Measurements from ENCODE around the gene PIBF1.
"Not testable (repeated sequence)": the region's sequence is repeated elsewhere in the genome, so short reads cannot be mapped to it uniquely, and the experiment has no call there.

The PIBF1 gene

GRCh38 chr13:72820156-72820897 lies 38.4 kb downstream of the PIBF1 start:
- DNase-seq (ENCODE audit: low read depth in 2 of 3, low spot score in 2 of 3), result no peak

GRCh38 chr13:72820898-72821279 lies 39.0 kb downstream of the PIBF1 start:
- DNase-seq (ENCODE audit: low read depth in 2 of 3, low spot score in 2 of 3), result no peak

- no peak for DNase-seq (ENCODE audit: low read depth in 2 of 3, low spot score in 2 of 3)
Observed at GRCh38 chr13:72823081-72823480, 41.1 kb downstream of the PIBF1 start.

GRCh38 chr13:72823724-72824123 lies 41.8 kb downstream of the PIBF1 start:
- no peak for DNase-seq (ENCODE audit: low read depth in 2 of 3, low spot score in 2 of 3)

GRCh38 chr13:72834601-72835000 lies 52.7 kb downstream of the PIBF1 start:
- no peak for DNase-seq (ENCODE audit: low read depth in 2 of 3, low spot score in 2 of 3)

- no peak for DNase-seq (ENCODE audit: low read depth in 2 of 3, low spot score in 2 of 3)
Observed at GRCh38 chr13:72839831-72840426, 58.0 kb downstream of the PIBF1 start.

- no peak for DNase-seq (ENCODE audit: low read depth in 2 of 3, low spot score in 2 of 3)
Observed at GRCh38 chr13:72842991-72843390, 61.1 kb downstream of the PIBF1 start.

GRCh38 chr13:72845148-72845547 lies 63.2 kb downstream of the PIBF1 start:
- not testable (repeated sequence) for DNase-seq (ENCODE audit: low read depth in 2 of 3, low spot score in 2 of 3)

- no peak for DNase-seq (ENCODE audit: low read depth in 2 of 3, low spot score in 2 of 3)
Observed at GRCh38 chr13:72849571-72849970, 67.6 kb downstream of the PIBF1 start.

- no peak for DNase-seq (ENCODE audit: low read depth in 2 of 3, low spot score in 2 of 3)
Observed at GRCh38 chr13:72850959-72851677, 69.2 kb downstream of the PIBF1 start.

GRCh38 chr13:72851678-72852014 lies 69.7 kb downstream of the PIBF1 start:
- DNase-seq (ENCODE audit: low read depth in 2 of 3, low spot score in 2 of 3), result no peak

GRCh38 chr13:72852207-72852606 lies 70.3 kb downstream of the PIBF1 start:
- no peak for DNase-seq (ENCODE audit: low read depth in 2 of 3, low spot score in 2 of 3)

GRCh38 chr13:72853000-72853399 lies 71.1 kb downstream of the PIBF1 start:
- DNase-seq (ENCODE audit: low read depth in 2 of 3, low spot score in 2 of 3), result no peak

GRCh38 chr13:72864142-72865011 lies 82.4 kb downstream of the PIBF1 start:
- no peak for DNase-seq (ENCODE audit: low read depth in 2 of 3, low spot score in 2 of 3)

- no peak for DNase-seq (ENCODE audit: low read depth in 2 of 3, low spot score in 2 of 3)
Observed at GRCh38 chr13:72868229-72868628, 86.3 kb downstream of the PIBF1 start.

GRCh38 chr13:72875233-72875632 lies 93.3 kb downstream of the PIBF1 start:
- no peak for DNase-seq (ENCODE audit: low read depth in 2 of 3, low spot score in 2 of 3)

GRCh38 chr13:72884101-72884500 lies 102.2 kb downstream of the PIBF1 start:
- no peak for DNase-seq (ENCODE audit: low read depth in 2 of 3, low spot score in 2 of 3)

- DNase-seq (ENCODE audit: low read depth in 2 of 3, low spot score in 2 of 3), result no peak
Observed at GRCh38 chr13:72886272-72887067, 104.5 kb downstream of the PIBF1 start.

- no peak for DNase-seq (ENCODE audit: low read depth in 2 of 3, low spot score in 2 of 3)
Observed at GRCh38 chr13:72889495-72889894, 107.6 kb downstream of the PIBF1 start.

- DNase-seq (ENCODE audit: low read depth in 2 of 3, low spot score in 2 of 3), result no peak
Observed at GRCh38 chr13:72890546-72890945, 108.6 kb downstream of the PIBF1 start.

- no peak for DNase-seq (ENCODE audit: low read depth in 2 of 3, low spot score in 2 of 3)
Observed at GRCh38 chr13:72891423-72891822, 109.5 kb downstream of the PIBF1 start.
